ENCODE results near the gene SPECC1.

SPECC1 gene

GRCh38 chr17:20206591-20206990 is 197.4 kb downstream of the SPECC1 start:
- peak; percentile 28 to 59 for DNase-seq
- no peak for TF ChIP-seq GATA1 (IDR thresholded peaks at IDR 0.05; ENCODE audit: low read depth, low read length)
- TF ChIP-seq POLR2A (IDR thresholded peaks at IDR 0.05; ENCODE audit: low read length), result no peak

GRCh38 chr17:20207262-20207985 is 198.3 kb downstream of the SPECC1 start:
- TF ChIP-seq POLR2A (IDR thresholded peaks at IDR 0.05; ENCODE audit: low read length) (no peak), GATA1 (IDR thresholded peaks at IDR 0.05; ENCODE audit: low read depth, low read length) (peak; percentile 64)
- DNase-seq, result peak; percentile 81 to 90

- DNase-seq, result peak in 1 of 2 experiments; percentile 24
- TF ChIP-seq POLR2A (IDR thresholded peaks at IDR 0.05; ENCODE audit: low read length), result no peak
- TF ChIP-seq GATA1 (IDR thresholded peaks at IDR 0.05; ENCODE audit: low read depth, low read length), result no peak
Measured at GRCh38 chr17:20208717-20209116, 199.6 kb downstream of the SPECC1 start.

DNA sequence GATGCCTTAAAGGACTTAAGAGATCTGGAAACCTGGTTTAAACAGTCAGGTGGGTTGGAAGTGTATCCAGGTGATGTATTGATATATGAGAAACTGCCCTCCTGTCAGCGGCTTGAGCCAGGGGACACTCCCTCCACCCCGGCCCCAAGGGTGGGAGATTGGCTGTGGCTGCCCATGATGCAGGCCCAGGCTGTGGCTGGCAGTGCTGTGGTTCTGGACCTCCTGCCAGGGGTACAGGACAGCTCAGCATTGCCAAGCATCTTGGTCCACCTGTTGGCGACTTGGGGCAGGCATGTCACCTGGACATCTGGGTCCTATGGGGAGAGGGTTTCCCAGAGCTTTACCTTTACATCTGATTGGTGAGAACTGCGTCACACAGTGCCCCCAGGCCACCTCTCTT is 201.0 kb downstream of the SPECC1 start:
- TF ChIP-seq GATA1 (IDR thresholded peaks at IDR 0.05; ENCODE audit: low read depth, low read length) (no peak), POLR2A (IDR thresholded peaks at IDR 0.05; ENCODE audit: low read length) (no peak)

GRCh38 chr17:20210614-20211013 is 201.5 kb downstream of the SPECC1 start:
- no peak for TF ChIP-seq GATA1 (IDR thresholded peaks at IDR 0.05; ENCODE audit: low read depth, low read length)
- no peak for TF ChIP-seq POLR2A (IDR thresholded peaks at IDR 0.05; ENCODE audit: low read length)
- no peak for DNase-seq

More for the DNA sequence above, 201.0 kb downstream of the SPECC1 start:
- no peak for DNase-seq

DNA sequence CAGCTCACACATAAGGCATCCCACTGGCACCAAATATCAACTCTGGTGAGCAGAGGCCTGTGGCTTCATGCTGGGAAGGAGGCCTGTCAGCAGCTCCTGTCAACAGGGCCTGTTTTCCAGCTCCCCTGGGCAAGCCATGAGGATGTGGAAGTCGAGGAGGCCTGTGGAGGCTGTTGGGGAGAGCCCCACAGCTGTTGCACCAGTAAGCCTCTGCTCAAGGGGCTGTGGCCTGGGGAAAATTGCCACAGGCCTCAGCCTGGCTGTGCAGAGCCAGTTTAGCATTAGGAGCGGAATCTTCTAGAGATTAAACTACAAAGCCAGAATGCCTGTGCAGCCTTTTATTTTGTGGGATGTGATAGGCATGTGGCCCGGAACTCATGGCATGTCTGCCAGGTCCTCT is 202.1 kb downstream of the SPECC1 start:
- DNase-seq, result no peak
- TF ChIP-seq POLR2A (IDR thresholded peaks at IDR 0.05; ENCODE audit: low read length), result no peak
- no peak for TF ChIP-seq GATA1 (IDR thresholded peaks at IDR 0.05; ENCODE audit: low read depth, low read length)

DNA sequence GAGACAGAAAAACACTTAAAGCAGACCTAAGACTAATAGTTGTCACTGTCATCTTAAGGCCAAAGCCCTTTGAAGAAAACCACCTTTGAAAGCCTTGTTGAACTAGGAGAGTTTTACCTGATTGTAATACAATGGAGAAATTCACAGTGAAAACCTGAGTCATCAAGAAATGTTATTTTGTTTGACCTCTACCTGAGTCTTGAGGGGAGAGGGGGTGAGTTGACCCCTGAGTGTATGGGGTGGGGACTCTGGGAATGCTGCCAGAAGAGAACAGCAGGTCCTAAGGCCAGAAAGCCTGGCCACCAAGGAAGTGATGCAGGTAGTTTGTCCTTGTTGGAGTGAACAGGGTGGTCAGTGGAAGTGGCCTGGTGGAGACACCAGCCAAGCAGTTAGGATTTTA is 204.3 kb downstream of the SPECC1 start:
- TF ChIP-seq POLR2A (IDR thresholded peaks at IDR 0.05; ENCODE audit: low read length) (no peak), GATA1 (IDR thresholded peaks at IDR 0.05; ENCODE audit: low read depth, low read length) (no peak)
- no peak for DNase-seq

DNA sequence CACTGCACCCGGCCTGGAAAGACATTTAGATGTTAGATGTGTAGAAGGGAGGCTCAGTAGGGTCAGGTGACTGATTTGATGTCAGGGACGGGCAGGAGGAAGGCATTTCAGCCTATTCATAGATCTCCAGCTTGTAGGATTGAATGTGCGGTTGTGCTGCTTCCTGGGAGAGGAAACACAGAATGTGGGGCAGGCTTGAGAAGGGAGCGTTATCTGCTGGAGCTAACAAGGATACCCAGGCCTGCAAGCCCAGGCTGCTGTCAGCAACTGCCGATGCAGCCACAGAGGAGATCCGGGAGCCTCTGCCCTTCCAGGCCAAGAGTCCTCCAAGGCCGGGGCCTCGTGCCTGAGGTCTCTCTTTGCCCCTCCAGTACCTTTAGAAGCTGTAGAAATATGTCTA is 205.6 kb downstream of the SPECC1 start:
- DNase-seq, result no peak
- no peak for TF ChIP-seq GATA1 (IDR thresholded peaks at IDR 0.05; ENCODE audit: low read depth, low read length)
- TF ChIP-seq POLR2A (IDR thresholded peaks at IDR 0.05; ENCODE audit: low read length), result no peak

- TF ChIP-seq POLR2A (IDR thresholded peaks at IDR 0.05; ENCODE audit: low read length) (no peak), GATA1 (IDR thresholded peaks at IDR 0.05; ENCODE audit: low read depth, low read length) (no peak)
- DNase-seq, result no peak
Measured at GRCh38 chr17:20216154-20216815, 207.1 kb downstream of the SPECC1 start.

GRCh38 chr17:20216853-20217252 is 207.7 kb downstream of the SPECC1 start:
- no peak for DNase-seq
- no peak for TF ChIP-seq GATA1 (IDR thresholded peaks at IDR 0.05; ENCODE audit: low read depth, low read length)
- TF ChIP-seq POLR2A (IDR thresholded peaks at IDR 0.05; ENCODE audit: low read length), result no peak

- TF ChIP-seq POLR2A (IDR thresholded peaks at IDR 0.05; ENCODE audit: low read length), result no peak
- no peak for TF ChIP-seq GATA1 (IDR thresholded peaks at IDR 0.05; ENCODE audit: low read depth, low read length)
- no peak for DNase-seq
Measured at GRCh38 chr17:20217677-20218076, 208.5 kb downstream of the SPECC1 start.

DNA sequence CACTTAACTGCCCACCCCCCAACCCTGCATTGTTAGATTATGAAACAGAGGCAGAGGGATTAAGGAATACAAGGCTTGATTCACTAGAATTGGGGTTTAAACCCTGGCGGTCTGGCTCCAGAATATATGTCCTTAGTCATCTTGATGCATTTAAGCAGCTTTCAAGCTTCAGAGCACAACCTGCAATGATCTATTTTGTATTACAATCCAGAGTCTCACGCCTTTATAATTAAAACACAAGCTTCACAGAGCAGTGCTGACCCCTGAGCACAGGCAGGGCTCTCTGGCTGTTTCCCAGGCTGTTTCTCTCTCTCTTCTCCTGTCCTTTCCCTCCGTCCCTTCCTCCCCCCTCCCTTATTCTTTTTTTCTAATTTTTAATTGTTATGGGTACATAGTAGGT is 209.1 kb downstream of the SPECC1 start:
- DNase-seq, result no peak
- TF ChIP-seq GATA1 (IDR thresholded peaks at IDR 0.05; ENCODE audit: low read depth, low read length), result no peak
- no peak for TF ChIP-seq POLR2A (IDR thresholded peaks at IDR 0.05; ENCODE audit: low read length)

DNA sequence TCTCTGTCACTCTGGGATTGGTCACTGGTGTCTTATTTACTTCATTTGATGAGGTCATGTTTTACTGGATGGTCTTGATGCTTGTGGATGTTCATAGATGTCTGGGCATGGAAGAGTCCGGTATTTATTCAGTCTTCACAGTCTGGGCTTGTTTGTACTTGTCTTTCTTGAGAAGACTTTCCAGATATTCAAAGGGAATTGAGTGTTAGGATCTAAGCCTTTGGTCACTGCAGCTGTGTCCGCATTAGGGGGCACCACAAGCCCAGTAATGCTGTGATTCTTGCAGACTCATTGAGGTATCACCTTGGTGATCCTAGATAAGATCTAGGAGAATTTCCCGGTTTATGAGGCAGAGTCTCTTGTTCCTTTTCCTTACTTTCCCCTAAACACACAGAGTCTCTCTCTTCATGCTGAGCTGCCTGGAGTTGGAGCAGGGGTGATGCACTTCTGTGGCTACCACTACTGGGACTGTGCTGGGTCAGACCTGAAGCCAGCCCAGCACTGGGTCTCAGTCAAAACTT is 214.7 kb downstream of the SPECC1 start:
- no peak for TF ChIP-seq POLR2A (IDR thresholded peaks at IDR 0.05; ENCODE audit: low read length)
- TF ChIP-seq GATA1 (IDR thresholded peaks at IDR 0.05; ENCODE audit: low read depth, low read length), result no peak
- DNase-seq, result no peak

DNA sequence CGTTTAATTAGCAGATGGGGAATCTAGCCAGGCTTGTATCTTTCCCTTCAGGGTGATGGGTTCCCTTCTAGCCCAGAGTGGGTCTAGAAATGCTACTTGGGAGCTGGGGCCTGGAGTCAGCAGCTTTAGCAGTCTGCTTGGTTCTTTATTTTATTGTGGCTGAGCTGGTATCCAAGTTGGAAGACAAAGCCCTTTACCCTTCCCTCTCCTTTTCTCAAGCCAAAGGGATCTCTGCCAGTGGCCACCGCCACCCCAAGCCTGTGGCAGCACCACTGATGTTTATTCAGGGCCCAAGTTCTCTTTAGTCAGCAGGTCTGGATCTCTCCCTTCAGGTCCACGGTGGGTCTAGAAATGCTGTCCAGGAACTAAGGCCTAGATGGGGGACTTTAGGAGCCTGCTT is 215.2 kb downstream of the SPECC1 start:
- no peak for DNase-seq
- TF ChIP-seq POLR2A (IDR thresholded peaks at IDR 0.05; ENCODE audit: low read length) (no peak), GATA1 (IDR thresholded peaks at IDR 0.05; ENCODE audit: low read depth, low read length) (no peak)

Measured in erythroblast (primary cell).